Measurements from ENCODE around the gene MB21D2.

Gene MB21D2

GRCh38 chr3:192889679-192890078 is 28.0 kb downstream of the MB21D2 start:
- Mint-ChIP-seq H3K27ac (peak overlapping the region; percentile 54), H3K36me3 (ENCODE audit: low read depth) (peaks cover 5% of the 10 kb centered on the region), H3K27me3 (ENCODE audit: low read depth, poor library complexity) (no peaks in the 10 kb centered on the region)

GRCh38 chr3:192888190-192888589 is 29.5 kb downstream of the MB21D2 start:
- Mint-ChIP-seq H3K27ac (no peak overlapping the region), H3K4me3 (no peak overlapping the region), H3K36me3 (ENCODE audit: low read depth) (peaks cover 5% of the 10 kb centered on the region), H3K9me3 (no peaks in the 10 kb centered on the region), H3K27me3 (ENCODE audit: low read depth, poor library complexity) (no peaks in the 10 kb centered on the region), H3K4me1 (peaks cover 47% of the 10 kb centered on the region)
- TF ChIP-seq CTCF (IDR thresholded peaks at IDR 0.05): no peak
- DNase-seq: no peak

More at GRCh38 chr3:192889679-192890078, 28.0 kb downstream of the MB21D2 start:
- no peak for DNase-seq
- no peak for TF ChIP-seq CTCF (IDR thresholded peaks at IDR 0.05)
- Mint-ChIP-seq H3K4me3 (no peak overlapping the region), H3K4me1 (peaks cover 44% of the 10 kb centered on the region), H3K9me3 (no peaks in the 10 kb centered on the region)

GRCh38 chr3:192887701-192888100 is 30.0 kb downstream of the MB21D2 start:
- Mint-ChIP-seq H3K27me3 (ENCODE audit: low read depth, poor library complexity) (no peaks in the 10 kb centered on the region), H3K36me3 (ENCODE audit: low read depth) (peaks cover 5% of the 10 kb centered on the region), H3K4me1 (peaks cover 45% of the 10 kb centered on the region), H3K9me3 (no peaks in the 10 kb centered on the region), H3K27ac (no peak overlapping the region), H3K4me3 (no peak overlapping the region)
- no peak for DNase-seq
- no peak for TF ChIP-seq CTCF (IDR thresholded peaks at IDR 0.05)

- Mint-ChIP-seq H3K4me1 (peaks cover 45% of the 10 kb centered on the region), H3K36me3 (ENCODE audit: low read depth) (peaks cover 5% of the 10 kb centered on the region), H3K27ac (no peak overlapping the region), H3K27me3 (ENCODE audit: low read depth, poor library complexity) (no peaks in the 10 kb centered on the region), H3K4me3 (no peak overlapping the region), H3K9me3 (no peaks in the 10 kb centered on the region)
- DNase-seq: no peak
- no peak for TF ChIP-seq CTCF (IDR thresholded peaks at IDR 0.05)
Observed at GRCh38 chr3:192887047-192887446, 30.6 kb downstream of the MB21D2 start.

- peaks cover 5% of the 10 kb centered on the region for H3K36me3 Mint-ChIP-seq (ENCODE audit: low read depth)
- no peak for DNase-seq
- no peaks in the 10 kb centered on the region for H3K27me3 Mint-ChIP-seq (ENCODE audit: low read depth, poor library complexity)
- no peak for TF ChIP-seq CTCF (IDR thresholded peaks at IDR 0.05)
- no peaks in the 10 kb centered on the region for H3K9me3 Mint-ChIP-seq
- no peak overlapping the region for H3K4me3 Mint-ChIP-seq
- peaks cover 51% of the 10 kb centered on the region for H3K4me1 Mint-ChIP-seq
- peak overlapping the region; percentile 59 for H3K27ac Mint-ChIP-seq
Observed at GRCh38 chr3:192884777-192885773, 32.6 kb downstream of the MB21D2 start.
